ENCODE results near the gene CER1.

DNA sequence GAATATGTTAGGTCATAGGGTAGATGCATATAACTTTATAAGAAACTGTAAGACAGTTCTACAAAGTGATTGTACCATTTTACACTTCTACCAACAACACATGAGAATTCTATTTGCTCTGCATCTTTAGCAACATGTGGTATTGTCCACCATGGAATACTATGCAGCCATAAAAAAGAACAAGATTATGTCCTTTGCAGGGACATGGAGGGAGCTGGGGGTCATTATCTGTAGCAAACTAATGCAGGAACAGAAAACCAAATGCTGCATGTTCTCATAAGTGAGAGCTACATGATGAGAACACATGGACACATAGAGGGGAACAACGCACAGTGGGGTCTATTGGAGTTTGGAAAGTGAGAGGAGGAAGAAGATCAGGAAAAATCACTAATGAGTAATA, 22.2 kb upstream of the CER1 start:
- TF ChIP-seq POLR2A (IDR thresholded peaks at IDR 0.05; ENCODE audit: low read depth, low read length) (no peak), POLR2AphosphoS5 (IDR thresholded peaks at IDR 0.05; ENCODE audit: low read depth, low read length) (no peak), PAX5 (IDR thresholded peaks at IDR 0.05; ENCODE audit: insufficient read depth, low read length, severe bottlenecking) (no peak)

All from GM12891 (cell line).